ENCODE measurements around the gene DAAM2.

DNA sequence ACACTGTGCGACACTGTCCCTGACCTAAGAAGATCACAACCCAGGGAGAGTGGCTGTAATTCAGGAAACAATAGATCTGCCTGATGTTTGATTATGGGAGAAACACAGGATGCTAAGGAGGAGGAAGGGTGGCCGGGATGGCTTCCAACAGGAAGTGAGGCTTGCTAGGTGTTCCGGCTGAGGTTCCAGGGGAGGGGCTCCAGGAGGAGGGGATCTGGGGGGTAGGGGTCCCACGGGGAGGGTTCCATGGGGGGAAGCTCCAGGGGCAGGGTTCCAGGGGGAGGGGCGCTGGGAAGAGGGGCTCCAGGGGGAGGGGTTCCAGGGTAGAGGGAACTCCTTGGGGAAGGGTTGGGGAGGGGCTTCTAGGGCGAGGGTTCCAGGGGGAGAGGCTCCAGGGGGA is 48.6 kb downstream of the DAAM2 start:
- TF ChIP-seq POLR2A (IDR thresholded peaks at IDR 0.05) (no peak), EP300 (IDR thresholded peaks at IDR 0.05; ENCODE audit: low read depth) (no peak)
- TF ChIP-seq, protein P1, sequence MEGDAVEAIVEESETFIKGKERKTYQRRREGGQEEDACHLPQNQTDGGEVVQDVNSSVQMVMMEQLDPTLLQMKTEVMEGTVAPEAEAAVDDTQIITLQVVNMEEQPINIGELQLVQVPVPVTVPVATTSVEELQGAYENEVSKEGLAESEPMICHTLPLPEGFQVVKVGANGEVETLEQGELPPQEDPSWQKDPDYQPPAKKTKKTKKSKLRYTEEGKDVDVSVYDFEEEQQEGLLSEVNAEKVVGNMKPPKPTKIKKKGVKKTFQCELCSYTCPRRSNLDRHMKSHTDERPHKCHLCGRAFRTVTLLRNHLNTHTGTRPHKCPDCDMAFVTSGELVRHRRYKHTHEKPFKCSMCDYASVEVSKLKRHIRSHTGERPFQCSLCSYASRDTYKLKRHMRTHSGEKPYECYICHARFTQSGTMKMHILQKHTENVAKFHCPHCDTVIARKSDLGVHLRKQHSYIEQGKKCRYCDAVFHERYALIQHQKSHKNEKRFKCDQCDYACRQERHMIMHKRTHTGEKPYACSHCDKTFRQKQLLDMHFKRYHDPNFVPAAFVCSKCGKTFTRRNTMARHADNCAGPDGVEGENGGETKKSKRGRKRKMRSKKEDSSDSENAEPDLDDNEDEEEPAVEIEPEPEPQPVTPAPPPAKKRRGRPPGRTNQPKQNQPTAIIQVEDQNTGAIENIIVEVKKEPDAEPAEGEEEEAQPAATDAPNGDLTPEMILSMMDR (IDR thresholded peaks at IDR 0.05), result no peak
